GM23248 (cell line): ENCODE results near the gene TRAM2. TPM values are rescaled to one million over a fixed set of nuclear protein-coding genes. Genes with fewer than 3 reads are reported as not detected.

Source experiments
- DNase-seq: peaks from one replicate; pipeline ENCODE4 v3.0.0-alpha.2; 2015
- H2AFZ ChIP-seq: fragments of 200-600 bp; sonication (generic); 2 replicates; pipeline ENCODE4 v1.6.1; 2016; ENCODE audit warnings: antibody characterized with exemption
- H3F3A ChIP-seq: fragments of 200-600 bp; sonication (generic); 2 replicates; pipeline ENCODE4 v1.6.1; 2016; ENCODE audit warnings: mild to moderate bottlenecking, antibody characterized with exemption, mixed run types; ENCODE audit not compliant: insufficient read depth
- H3K27ac ChIP-seq: fragments of 200-600 bp; sonication (generic); 2 replicates; pipeline ENCODE4 v1.5.1; 2016; ENCODE audit warnings: mild to moderate bottlenecking
- H3K27me3 ChIP-seq: fragments of 200-600 bp; sonication (generic); replicated peaks from 2 replicates; pipeline ENCODE4 v1.6.1; 2016; ENCODE audit warnings: mild to moderate bottlenecking; ENCODE audit not compliant: insufficient read depth
- H3K36me3 ChIP-seq: fragments of 200-600 bp; sonication (generic); 2 replicates; pipeline ENCODE4 v1.6.1; 2016; ENCODE audit warnings: low read depth, mild to moderate bottlenecking
- H3K4me1 ChIP-seq: fragments of 200-600 bp; sonication (generic); 2 replicates; pipeline ENCODE4 v1.6.1; 2016; ENCODE audit warnings: mild to moderate bottlenecking; ENCODE audit not compliant: insufficient read depth
- H3K4me2 ChIP-seq: fragments of 200-600 bp; sonication (generic); one replicate; pipeline ENCODE4 v1.6.1; 2016; ENCODE audit warnings: mild to moderate bottlenecking; ENCODE audit not compliant: unreplicated experiment
- H3K4me3 ChIP-seq: fragments of 200-600 bp; sonication (generic); 2 replicates; pipeline ENCODE4 v1.5.1; 2016; ENCODE audit warnings: mild to moderate bottlenecking
- H3K79me2 ChIP-seq: fragments of 200-600 bp; sonication (generic); 2 replicates; pipeline ENCODE4 v1.6.1; 2016; ENCODE audit warnings: mild to moderate bottlenecking; ENCODE audit not compliant: insufficient read depth
- H3K9ac ChIP-seq: fragments of 200-600 bp; sonication (generic); 2 replicates; pipeline ENCODE4 v1.6.1; 2016; ENCODE audit warnings: mild to moderate bottlenecking
- H3K9me2 ChIP-seq: fragments of 200-600 bp; sonication (generic); 2 replicates; pipeline ENCODE4 v1.6.1; 2016; ENCODE audit warnings: mixed run types, mild to moderate bottlenecking, moderate library complexity; ENCODE audit not compliant: insufficient read depth
- H3K9me3 ChIP-seq: fragments of 200-600 bp; sonication (generic); one replicate; pipeline ENCODE4 v1.6.1; 2017; ENCODE audit warnings: low read depth
- H4K20me1 ChIP-seq: fragments of 200-600 bp; sonication (generic); 2 replicates; pipeline ENCODE4 v1.6.0; 2016; ENCODE audit not compliant: insufficient read depth
- EZH2 ChIP-seq: fragments of 200-600 bp; sonication (generic); IDR thresholded peaks from 2 replicates; pipeline ENCODE4 v1.6.1; 2018; ENCODE audit warnings: antibody characterized with exemption, mild to moderate bottlenecking; ENCODE audit not compliant: insufficient read depth, poor library complexity, severe bottlenecking
- EZH2phosphoT487 ChIP-seq: fragments of 200-600 bp; sonication (generic); IDR thresholded peaks from 2 replicates; pipeline ENCODE4 v1.6.1; 2018; ENCODE audit warnings: antibody characterized with exemption, moderate library complexity, mild to moderate bottlenecking, low read depth; ENCODE audit not compliant: insufficient read depth
- WGBS, 2 experiments: methylation state at CpG; one replicate each; pipeline ENCODE4 v1.1.6; 2015 to 2017; ENCODE audit warnings: low lambda C conversion rate in 2 of 2, low coverage in 1 of 2; ENCODE audit errors: missing lambda C conversion rate in 2 of 2; 5-methylcytosine and 5-hydroxymethylcytosine counted together
- in situ Hi-C: fragments of 300-500 bp; cut with MboI; formaldehyde crosslinking; loops from 2 replicates; pipeline ENCODE4 v1.15.0; 2020
- polyA plus RNA-seq: library from polyadenylated mRNA; unstranded; fragments of >200 nt; fragmentation: Nextera tagmentation; extraction: Ambion mirVana; gene quantifications from 2 replicates; pipeline ENCODE4 v1.2.1, GENCODE V29; 2016
- total RNA-seq: library from RNA; depleted of rRNA; stranded (reverse); fragments of >200 nt; shearing (Covaris generic); gene quantifications from 2 replicates; pipeline ENCODE4 v1.2.3, GENCODE V29; 2014

The TRAM2 gene
- total and polyA plus RNA-seq, 2 experiments from 2014 or later = 141 to 174 TPM

- 8 to 9% methylated on average over 23 of the region's 24 CpGs for WGBS, 2 experiments
- Histone ChIP-seq H3K9me3 (no peaks in the 10 kb centered on the region), H3K9ac (peak overlapping the region; percentile 71), H3K4me3 (no peak overlapping the region), H4K20me1 (no peaks in the 10 kb centered on the region), H3K79me2 (peaks cover 55% of the 10 kb centered on the region), H2AFZ (no peak overlapping the region), H3K36me3 (peaks cover 67% of the 10 kb centered on the region), H3K27ac (peak overlapping the region; percentile 98), H3K27me3 (no peaks in the 10 kb centered on the region), H3K4me2 (peak overlapping the region; percentile 35), H3K9me2 (no peaks in the 10 kb centered on the region), H3F3A (peaks cover 93% of the 10 kb centered on the region), H3K4me1 (peaks cover 63% of the 10 kb centered on the region)
- TF ChIP-seq EZH2phosphoT487 = no peak
- no peak for TF ChIP-seq EZH2
- peak; percentile 97 for DNase-seq
- in situ Hi-C loops = no loop called here
These were observed 72.7 kb downstream of the TRAM2 start for GRCh38 chr6:52503851-52504781.

- Histone ChIP-seq H3K27me3 (no peaks in the 10 kb centered on the region), H3K79me2 (peaks cover 57% of the 10 kb centered on the region), H3K4me1 (peaks cover 63% of the 10 kb centered on the region), H2AFZ (no peak overlapping the region), H3K4me3 (no peak overlapping the region), H3F3A (peaks cover 93% of the 10 kb centered on the region), H3K9me2 (no peaks in the 10 kb centered on the region), H3K27ac (peak overlapping the region; percentile 98), H4K20me1 (no peaks in the 10 kb centered on the region), H3K4me2 (peak overlapping the region; percentile 35), H3K36me3 (peaks cover 59% of the 10 kb centered on the region), H3K9ac (peak overlapping the region; percentile 71), H3K9me3 (no peaks in the 10 kb centered on the region)
- DNase-seq = peak; percentile 77
- WGBS, 2 experiments = 40 to 46% methylated on average over 5 of the region's 5 CpGs
- TF ChIP-seq EZH2phosphoT487 (no peak), EZH2 (no peak)
- in situ Hi-C loops = no loop called here
These were observed 73.5 kb downstream of the TRAM2 start for GRCh38 chr6:52503323-52503747.

- H3F3A ChIP-seq = peaks cover 93% of the 10 kb centered on the region
- H4K20me1 ChIP-seq = no peaks in the 10 kb centered on the region
- WGBS, 2 experiments = 81 to 83% methylated on average over 20 of the region's 20 CpGs
- H3K9me3 ChIP-seq = no peaks in the 10 kb centered on the region
- H3K27me3 ChIP-seq = no peaks in the 10 kb centered on the region
- H3K79me2 ChIP-seq = peaks cover 63% of the 10 kb centered on the region
- H2AFZ ChIP-seq = no peak overlapping the region
- peak overlapping the region; percentile 71; the same call in 1 of the 2 replicates for H3K9ac ChIP-seq
- TF ChIP-seq EZH2 = no peak
- TF ChIP-seq EZH2phosphoT487 = no peak
- no peak for DNase-seq
- no peak overlapping the region for H3K4me3 ChIP-seq
- H3K4me1 ChIP-seq = peaks cover 56% of the 10 kb centered on the region
- in situ Hi-C loops = no loop called here
- H3K27ac ChIP-seq = peak overlapping the region; percentile 98
- no peaks in the 10 kb centered on the region for H3K9me2 ChIP-seq
- no peak overlapping the region for H3K4me2 ChIP-seq
- peaks cover 57% of the 10 kb centered on the region for H3K36me3 ChIP-seq
These were observed 74.4 kb downstream of the TRAM2 start for GRCh38 chr6:52502306-52503029.
